Measurements from ENCODE around the gene PIGT.

Gene PIGT

GRCh38 chr20:45415822-45416637, at the start of gene PIGT:
Gene PIGT, plus strand, starts transcription at chr20:45416141. Its CDS starts 16 bp downstream, at chr20:45416157.
- Mint-ChIP-seq H3K27me3 (no peaks in the 10 kb centered on the region), H3K9me3 (no peaks in the 10 kb centered on the region), H3K36me3 (peaks cover 40% of the 10 kb centered on the region), H3K27ac (peak within 1 kb of the TSS; percentile 96), H3K4me1 (peaks cover 55% of the 10 kb centered on the region), H3K4me3 (peak within 1 kb of the TSS; percentile 94)
- ATAC-seq, result peak; percentile 86

GRCh38 chr20:45366192-45366591, 49.7 kb upstream of the PIGT start:
- Mint-ChIP-seq H3K9me3 (no peaks in the 10 kb centered on the region), H3K27ac (no peak overlapping the region), H3K27me3 (no peaks in the 10 kb centered on the region), H3K4me3 (no peak overlapping the region), H3K4me1 (peaks cover 72% of the 10 kb centered on the region), H3K36me3 (peaks cover 42% of the 10 kb centered on the region)
- ATAC-seq, result no peak

- Mint-ChIP-seq H3K27me3 (no peaks in the 10 kb centered on the region), H3K36me3 (peaks cover 46% of the 10 kb centered on the region), H3K27ac (peak overlapping the region; percentile 95), H3K4me3 (no peak overlapping the region), H3K9me3 (no peaks in the 10 kb centered on the region), H3K4me1 (peaks cover 77% of the 10 kb centered on the region)
- no peak for ATAC-seq
Observed at GRCh38 chr20:45366631-45367030, 49.3 kb upstream of the PIGT start.

- Mint-ChIP-seq H3K4me1 (peaks cover 82% of the 10 kb centered on the region), H3K36me3 (peaks cover 47% of the 10 kb centered on the region), H3K27ac (peak overlapping the region; percentile 95), H3K4me3 (no peak overlapping the region), H3K27me3 (no peaks in the 10 kb centered on the region), H3K9me3 (no peaks in the 10 kb centered on the region)
- ATAC-seq, result no peak
Observed at GRCh38 chr20:45367126-45367525, 48.8 kb upstream of the PIGT start.

GRCh38 chr20:45368221-45368980, 47.5 kb upstream of the PIGT start:
- H3K27ac Mint-ChIP-seq, result peak overlapping the region; percentile 95
- ATAC-seq, result peak; percentile 93
- H3K27me3 Mint-ChIP-seq, result no peaks in the 10 kb centered on the region
- H3K9me3 Mint-ChIP-seq, result no peaks in the 10 kb centered on the region
- peak overlapping the region; percentile 60 for H3K4me3 Mint-ChIP-seq
- H3K36me3 Mint-ChIP-seq, result peaks cover 47% of the 10 kb centered on the region
- peaks cover 82% of the 10 kb centered on the region for H3K4me1 Mint-ChIP-seq

- peak overlapping the region; percentile 11 for H3K27ac Mint-ChIP-seq
- H3K9me3 Mint-ChIP-seq, result no peaks in the 10 kb centered on the region
- H3K27me3 Mint-ChIP-seq, result no peaks in the 10 kb centered on the region
- peaks cover 54% of the 10 kb centered on the region for H3K36me3 Mint-ChIP-seq
- ATAC-seq, result no peak
- no peak overlapping the region for H3K4me3 Mint-ChIP-seq
- peaks cover 77% of the 10 kb centered on the region for H3K4me1 Mint-ChIP-seq
Observed at GRCh38 chr20:45370571-45371160, 45.3 kb upstream of the PIGT start.

GRCh38 chr20:45372241-45372640, 43.7 kb upstream of the PIGT start:
- peak overlapping the region; percentile 27 for H3K4me3 Mint-ChIP-seq
- peaks cover 65% of the 10 kb centered on the region for H3K4me1 Mint-ChIP-seq
- peaks cover 41% of the 10 kb centered on the region for H3K36me3 Mint-ChIP-seq
- no peaks in the 10 kb centered on the region for H3K27me3 Mint-ChIP-seq
- H3K27ac Mint-ChIP-seq, result peak overlapping the region; percentile 70
- no peaks in the 10 kb centered on the region for H3K9me3 Mint-ChIP-seq
- ATAC-seq, result no peak

- Mint-ChIP-seq H3K27me3 (no peaks in the 10 kb centered on the region), H3K4me3 (peak overlapping the region; percentile 77), H3K36me3 (peaks cover 35% of the 10 kb centered on the region), H3K9me3 (no peaks in the 10 kb centered on the region), H3K27ac (peak overlapping the region; percentile 70), H3K4me1 (peaks cover 59% of the 10 kb centered on the region)
- no peak for ATAC-seq
Observed at GRCh38 chr20:45372646-45373352, 43.1 kb upstream of the PIGT start.

GRCh38 chr20:45373353-45374100, 42.4 kb upstream of the PIGT start:
- Mint-ChIP-seq H3K27me3 (no peaks in the 10 kb centered on the region), H3K4me1 (peaks cover 52% of the 10 kb centered on the region), H3K4me3 (peak overlapping the region; percentile 77), H3K27ac (peak overlapping the region; percentile 70), H3K36me3 (peaks cover 31% of the 10 kb centered on the region), H3K9me3 (no peaks in the 10 kb centered on the region)
- ATAC-seq, result peak; percentile 93

- Mint-ChIP-seq H3K4me3 (peak overlapping the region; percentile 77), H3K36me3 (peaks cover 26% of the 10 kb centered on the region), H3K27me3 (no peaks in the 10 kb centered on the region), H3K4me1 (peaks cover 46% of the 10 kb centered on the region), H3K9me3 (no peaks in the 10 kb centered on the region), H3K27ac (peak overlapping the region; percentile 70)
- ATAC-seq, result no peak
Observed at GRCh38 chr20:45374101-45374467, 41.9 kb upstream of the PIGT start.

GRCh38 chr20:45374966-45375365, 41.0 kb upstream of the PIGT start:
- no peak overlapping the region for H3K4me3 Mint-ChIP-seq
- peaks cover 30% of the 10 kb centered on the region for H3K36me3 Mint-ChIP-seq
- H3K4me1 Mint-ChIP-seq, result peaks cover 43% of the 10 kb centered on the region
- no peak overlapping the region for H3K27ac Mint-ChIP-seq
- H3K9me3 Mint-ChIP-seq, result no peaks in the 10 kb centered on the region
- ATAC-seq, result no peak
- no peaks in the 10 kb centered on the region for H3K27me3 Mint-ChIP-seq

- Mint-ChIP-seq H3K4me3 (no peak overlapping the region), H3K4me1 (peaks cover 20% of the 10 kb centered on the region), H3K27ac (no peak overlapping the region), H3K27me3 (no peaks in the 10 kb centered on the region), H3K9me3 (no peaks in the 10 kb centered on the region), H3K36me3 (peaks cover 30% of the 10 kb centered on the region)
- ATAC-seq, result no peak
Observed at GRCh38 chr20:45377269-45377668, 38.7 kb upstream of the PIGT start.

GRCh38 chr20:45378191-45378590, 37.8 kb upstream of the PIGT start, which contains the start of gene TP53TG5:
Gene TP53TG5, minus strand, starts transcription at chr20:45378325. Its CDS starts 89 bp downstream, at chr20:45378236.
- Mint-ChIP-seq H3K27ac (no peak within 1 kb of the TSS), H3K4me3 (no peak within 1 kb of the TSS), H3K4me1 (peaks cover 16% of the 10 kb centered on the region), H3K27me3 (no peaks in the 10 kb centered on the region), H3K36me3 (peaks cover 36% of the 10 kb centered on the region), H3K9me3 (no peaks in the 10 kb centered on the region)
- no peak for ATAC-seq

GRCh38 chr20:45387274-45387673, 28.7 kb upstream of the PIGT start:
- peaks cover 8% of the 10 kb centered on the region for H3K4me1 Mint-ChIP-seq

More at GRCh38 chr20:45387274-45387673, 28.7 kb upstream of the PIGT start:
- Mint-ChIP-seq H3K9me3 (peaks cover 6% of the 10 kb centered on the region), H3K4me3 (no peak overlapping the region), H3K36me3 (peaks cover 39% of the 10 kb centered on the region), H3K27ac (peak overlapping the region; percentile 46), H3K27me3 (no peaks in the 10 kb centered on the region)
- ATAC-seq, result no peak

Measured in stimulated activated memory B cell treated with anti-CD40 and anti-IgM and Interleukin-4, amounts not matched to agents 10 μg/mL and 1 μg/mL and 100 μg/mL, for 72 hours (primary cell).